ENCODE data around the gene PPP1R14D.
"Not testable (repeated sequence)": the region's sequence is repeated elsewhere in the genome, so short reads cannot be mapped to it uniquely, and the experiment has no call there.

PPP1R14D gene

GRCh38 chr15:40828447-40829036 is at the start of gene PPP1R14D:
TSS of gene PPP1R14D (minus strand) at chr15:40828708. CDS start at chr15:40828641, 67 bp downstream.
- DNase-seq = no peak

DNA sequence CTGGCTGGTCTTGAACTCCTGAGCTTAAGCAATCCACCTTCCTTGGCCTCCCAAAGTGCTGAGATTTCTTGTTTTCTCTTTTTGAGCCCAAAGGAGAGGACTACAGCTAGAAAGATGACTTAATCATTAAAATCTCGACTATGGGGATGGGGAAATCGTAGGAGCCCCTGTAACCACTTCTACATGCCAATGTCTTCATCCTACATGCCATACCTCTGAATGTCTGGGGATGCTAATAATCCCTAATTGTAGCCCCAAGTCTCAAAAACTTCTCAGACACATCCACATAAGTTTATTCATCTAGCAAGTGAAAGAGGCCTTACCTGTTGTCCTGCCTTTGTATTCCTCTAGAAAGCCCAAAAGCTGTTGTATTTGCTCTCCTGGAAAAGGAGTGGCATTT is 49.2 kb upstream of the PPP1R14D start:
- no peak for DNase-seq

DNA sequence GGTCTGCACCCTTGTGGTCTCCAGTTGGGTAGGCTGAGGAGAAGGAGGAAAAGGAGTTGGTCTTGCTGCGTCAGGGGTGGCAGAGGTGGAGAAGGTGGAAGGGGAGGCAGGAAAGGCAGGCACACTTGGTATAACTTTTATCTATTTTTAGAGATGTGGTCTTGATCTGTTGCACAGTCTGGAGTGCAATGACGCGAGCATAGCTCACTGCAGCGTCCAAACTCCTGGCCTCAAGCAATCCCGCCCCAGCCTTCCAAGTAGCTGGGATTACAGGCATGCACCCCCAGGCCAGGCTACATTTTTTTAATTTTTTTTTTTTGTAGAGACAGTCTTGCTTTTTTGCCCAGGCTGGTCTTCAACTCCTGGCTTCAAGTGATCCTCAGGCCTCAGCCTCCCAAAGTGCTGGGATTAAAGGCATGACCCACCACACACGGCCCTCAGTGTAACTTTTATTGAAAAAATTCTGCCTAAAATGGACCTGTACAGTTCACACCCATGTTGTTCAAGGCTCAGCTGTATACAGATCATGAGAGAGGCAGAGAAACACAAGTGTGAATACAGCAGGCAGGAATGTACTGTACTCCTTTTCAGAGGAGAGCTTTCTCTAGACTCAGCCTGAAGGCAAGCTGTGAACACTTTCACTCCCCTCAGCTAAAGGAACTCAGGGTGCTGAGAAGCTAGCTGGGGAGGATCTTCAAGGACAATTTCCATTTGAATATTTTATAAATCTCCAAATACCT is 47.7 kb upstream of the PPP1R14D start:
- DNase-seq = no peak

DNA sequence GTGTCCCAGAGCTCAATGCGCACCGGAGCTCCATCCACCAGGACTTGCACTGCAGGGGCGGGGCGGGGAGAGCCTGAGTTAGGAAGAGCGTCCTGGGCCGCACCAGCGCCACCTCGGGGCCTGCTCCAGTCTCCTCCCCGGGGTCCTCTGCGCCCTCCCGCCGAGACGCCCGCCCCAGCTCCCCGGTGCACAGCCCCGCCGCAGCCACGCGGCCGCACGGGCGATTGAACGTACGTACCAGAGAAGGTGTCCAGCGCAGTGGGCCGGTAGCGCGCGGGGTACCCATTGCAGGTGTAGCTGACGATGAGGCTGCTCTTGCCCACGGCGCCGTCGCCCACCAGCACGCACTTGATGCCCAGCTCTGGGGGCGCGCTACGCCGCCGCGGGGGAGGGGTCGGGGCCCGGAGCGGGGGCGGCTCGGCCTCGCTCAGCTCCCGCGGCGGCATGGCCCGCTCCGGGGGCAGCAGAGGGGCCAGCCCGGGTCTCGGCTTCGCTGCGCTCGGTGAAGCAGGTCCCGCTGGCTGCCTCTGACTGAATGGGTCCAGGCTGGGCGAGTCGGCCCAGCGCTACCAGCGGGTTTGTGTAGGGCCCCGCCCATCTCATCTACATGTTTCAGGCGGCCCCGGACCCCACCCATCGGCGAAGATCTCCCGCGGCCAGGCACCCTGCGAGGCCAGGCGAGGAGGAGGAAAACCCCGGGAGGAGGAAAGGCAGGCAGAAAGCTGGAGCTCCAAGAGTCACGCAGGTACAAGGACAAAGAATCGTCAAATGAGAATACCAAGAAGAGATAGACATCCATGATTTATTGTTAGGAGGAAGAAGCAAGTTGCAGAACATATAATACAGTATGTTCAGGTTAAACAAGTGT is 45.4 kb upstream of the PPP1R14D start, which contains the start of gene RHOV:
Gene RHOV (minus strand): TSS at position 541 of the 868 bp plus-strand sequence. CDS start 95 bp downstream, at position 446.
- peak; percentile 67 for DNase-seq

DNA sequence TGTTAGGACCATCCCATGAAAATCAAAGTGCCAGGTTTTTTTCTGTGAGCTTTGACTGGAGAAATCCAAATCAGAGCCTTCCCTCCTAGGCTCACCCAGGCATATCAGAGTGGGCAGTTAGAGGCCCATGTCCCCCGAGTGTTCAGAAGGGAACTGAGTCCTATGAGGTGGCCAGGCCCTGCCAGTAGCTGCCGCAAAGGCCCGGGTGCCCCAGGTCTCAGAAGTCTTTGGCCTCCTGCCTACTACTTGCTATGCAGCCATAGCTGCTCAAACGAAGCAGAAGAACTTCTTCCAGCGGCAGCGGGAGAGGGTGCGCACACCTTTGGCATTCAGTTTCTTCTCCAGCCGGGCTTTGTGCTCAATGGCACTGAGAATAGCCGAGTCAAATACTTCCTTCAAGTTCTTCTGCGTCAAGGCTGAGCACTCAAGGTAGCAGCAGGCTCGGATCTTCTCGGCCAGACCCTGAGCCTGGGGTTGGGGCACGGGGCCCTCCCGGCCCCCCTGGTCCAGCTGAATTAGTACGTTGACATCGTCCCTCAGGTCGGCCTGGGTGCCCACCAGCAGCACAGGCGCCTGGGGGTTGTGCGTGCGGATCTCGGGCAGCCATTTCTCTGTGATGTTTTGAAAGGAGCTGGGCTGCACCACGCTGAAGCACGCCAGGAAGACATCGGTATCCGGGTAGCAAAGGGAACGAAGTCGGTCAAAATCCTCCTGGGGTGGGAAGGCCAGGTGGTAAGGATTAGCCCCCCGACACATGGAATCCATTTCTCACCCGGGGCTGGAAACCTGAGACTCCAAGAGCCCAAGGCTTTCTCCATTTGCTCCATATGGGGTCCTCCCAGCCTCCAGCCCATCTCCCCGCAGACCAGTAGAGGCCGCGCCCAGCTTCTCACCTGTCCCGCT is 44.5 kb upstream of the PPP1R14D start:
- no peak for DNase-seq

DNA sequence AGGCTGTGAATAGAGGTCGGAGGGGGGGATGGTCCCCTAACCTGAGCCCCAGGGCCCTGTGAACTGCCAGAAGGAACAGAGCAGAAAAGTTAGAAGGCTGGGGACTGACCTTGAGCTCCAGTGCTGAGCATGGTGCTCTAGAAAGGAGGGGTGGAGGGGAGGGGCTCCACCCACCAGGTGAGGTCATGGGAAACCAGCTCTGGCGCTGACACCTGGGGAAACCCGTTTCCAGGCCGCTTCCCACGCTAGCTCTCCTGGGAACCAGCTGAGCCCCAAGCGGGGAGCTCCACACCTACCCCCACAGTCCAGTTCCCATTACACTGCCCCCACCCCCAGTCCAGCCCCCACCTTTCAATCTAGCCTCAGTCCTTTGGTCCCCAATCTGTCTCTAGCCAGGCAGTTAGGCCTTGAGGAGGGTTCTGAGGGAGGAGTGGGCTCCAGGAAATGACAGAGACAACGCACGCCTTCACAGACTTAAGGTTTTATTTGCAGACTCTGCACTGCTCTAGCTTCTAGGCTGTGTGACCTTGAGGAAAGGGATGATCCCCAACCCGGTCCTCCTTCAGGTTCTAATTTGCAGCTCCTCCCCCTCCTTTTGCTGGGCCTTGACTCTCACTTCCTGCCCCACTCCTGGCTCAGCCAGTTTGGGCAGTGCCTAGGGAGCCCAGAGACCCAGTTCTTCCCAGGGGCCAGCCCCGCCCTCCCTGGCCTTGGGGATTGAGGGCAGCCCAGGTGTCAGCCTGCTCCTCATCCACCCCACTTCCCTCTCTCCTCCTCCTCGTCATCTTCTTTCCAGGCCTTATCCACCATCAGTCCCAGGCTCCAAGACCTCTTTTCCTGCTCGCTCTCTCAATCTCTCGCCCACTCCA is 43.5 kb upstream of the PPP1R14D start:
- DNase-seq = no peak

DNA sequence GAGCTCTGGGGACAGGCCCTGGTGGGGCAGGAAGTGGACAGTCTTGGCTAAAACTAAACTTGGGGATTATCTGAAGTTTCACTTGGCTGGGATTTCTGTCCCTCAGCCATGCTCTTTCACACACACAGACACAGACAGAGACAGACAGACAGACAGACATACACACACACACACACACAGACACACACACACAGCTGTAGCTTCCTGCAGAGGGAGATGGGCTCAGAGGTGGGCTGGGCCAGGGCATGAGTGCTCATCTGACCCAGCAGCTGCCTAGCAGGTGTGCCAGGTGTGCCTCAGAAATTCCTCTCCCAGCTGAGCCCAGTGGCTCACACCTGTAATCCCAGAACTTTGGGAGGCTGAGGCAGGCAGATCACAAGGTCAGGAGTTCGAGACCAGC is 42.2 kb upstream of the PPP1R14D start:
- DNase-seq = no peak

DNA sequence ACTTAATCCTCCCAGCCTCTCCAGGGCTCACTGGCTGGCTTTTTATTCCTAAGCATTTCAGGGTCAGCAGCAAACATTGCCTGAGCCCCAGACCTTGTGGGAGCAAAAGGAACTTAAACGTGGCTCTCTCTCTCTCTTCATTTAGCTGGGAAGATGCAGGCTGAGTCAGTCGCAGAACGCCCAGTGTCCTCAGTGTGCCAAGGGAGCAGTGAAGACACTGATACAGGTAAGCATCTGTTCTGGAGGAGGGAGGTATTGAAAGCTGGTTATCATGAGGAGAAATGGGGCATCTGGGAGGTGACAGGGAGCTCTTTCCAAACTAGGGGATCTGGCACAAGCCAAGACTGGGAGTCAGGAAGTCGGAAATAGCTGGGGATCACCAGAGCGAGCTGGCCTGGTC is 41.2 kb upstream of the PPP1R14D start:
- no peak for DNase-seq

DNA sequence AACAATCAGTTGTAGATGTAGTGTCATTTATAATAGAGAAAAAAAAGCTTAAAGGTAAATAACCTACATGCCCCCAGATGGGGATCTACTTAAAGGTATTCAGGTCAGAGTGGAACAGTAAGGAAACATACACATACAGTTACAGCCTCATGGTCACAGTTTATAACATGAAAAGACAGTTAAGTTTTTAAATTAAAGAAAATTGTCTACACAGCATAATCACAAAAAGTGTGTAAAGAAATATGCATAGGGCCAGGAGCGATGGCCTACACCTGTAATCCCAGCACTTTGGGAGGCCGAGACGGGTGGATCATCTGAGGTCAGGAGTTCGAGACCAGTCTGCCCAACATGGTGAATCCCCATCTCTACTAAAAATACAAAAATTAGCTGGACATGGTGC is 38.7 kb upstream of the PPP1R14D start:
- no peak for DNase-seq

DNA sequence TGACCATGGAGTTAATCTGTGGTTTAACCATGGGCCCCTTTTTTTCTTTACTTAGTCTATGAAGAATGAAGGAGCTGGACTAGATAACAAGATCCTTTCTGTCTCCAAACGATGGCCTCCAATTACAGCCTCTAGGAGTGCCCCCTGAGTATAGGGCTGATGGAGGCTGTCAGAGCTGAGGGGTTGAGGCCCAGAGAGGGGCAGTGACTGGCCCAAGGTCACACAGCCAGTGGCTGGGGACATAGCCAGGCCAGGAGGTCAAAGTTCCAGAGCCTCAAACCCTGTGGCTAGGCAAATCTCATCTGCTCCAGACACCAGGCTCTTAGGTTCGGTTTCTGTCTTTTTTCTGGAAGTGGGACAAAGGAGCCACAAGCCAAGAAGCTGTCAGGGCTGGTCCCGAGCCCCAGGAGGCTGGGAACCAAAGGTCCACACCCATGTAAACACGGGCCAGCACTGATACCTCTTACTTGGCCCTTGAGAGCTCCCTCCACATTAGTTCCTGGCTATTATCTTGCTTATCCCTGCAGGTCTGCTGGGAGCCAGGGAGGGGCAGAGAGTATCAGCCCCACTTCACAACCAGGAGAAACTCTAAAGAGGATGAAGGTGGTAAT is 35.3 kb upstream of the PPP1R14D start:
- no peak for DNase-seq

DNA sequence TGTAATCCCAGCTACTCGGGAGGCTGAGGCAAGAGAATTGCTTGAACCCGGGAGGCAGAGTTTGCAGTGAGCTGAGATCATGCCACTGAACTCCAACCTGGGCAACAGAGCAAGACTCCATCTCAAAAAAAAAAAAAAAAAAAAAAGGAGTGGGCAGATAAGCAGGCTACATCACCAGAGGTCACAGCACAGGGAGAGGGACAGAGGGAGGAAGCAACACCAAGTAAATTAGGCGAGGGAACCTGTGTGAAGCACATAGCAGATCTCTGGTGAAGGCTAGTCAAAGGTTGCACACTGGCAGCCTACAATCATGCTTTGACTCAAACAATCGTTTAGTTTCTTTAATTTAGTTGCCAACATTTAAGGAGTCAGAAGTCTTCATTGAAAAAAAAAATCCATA is 32.6 kb upstream of the PPP1R14D start:
- DNase-seq = not testable (repeated sequence)

DNA sequence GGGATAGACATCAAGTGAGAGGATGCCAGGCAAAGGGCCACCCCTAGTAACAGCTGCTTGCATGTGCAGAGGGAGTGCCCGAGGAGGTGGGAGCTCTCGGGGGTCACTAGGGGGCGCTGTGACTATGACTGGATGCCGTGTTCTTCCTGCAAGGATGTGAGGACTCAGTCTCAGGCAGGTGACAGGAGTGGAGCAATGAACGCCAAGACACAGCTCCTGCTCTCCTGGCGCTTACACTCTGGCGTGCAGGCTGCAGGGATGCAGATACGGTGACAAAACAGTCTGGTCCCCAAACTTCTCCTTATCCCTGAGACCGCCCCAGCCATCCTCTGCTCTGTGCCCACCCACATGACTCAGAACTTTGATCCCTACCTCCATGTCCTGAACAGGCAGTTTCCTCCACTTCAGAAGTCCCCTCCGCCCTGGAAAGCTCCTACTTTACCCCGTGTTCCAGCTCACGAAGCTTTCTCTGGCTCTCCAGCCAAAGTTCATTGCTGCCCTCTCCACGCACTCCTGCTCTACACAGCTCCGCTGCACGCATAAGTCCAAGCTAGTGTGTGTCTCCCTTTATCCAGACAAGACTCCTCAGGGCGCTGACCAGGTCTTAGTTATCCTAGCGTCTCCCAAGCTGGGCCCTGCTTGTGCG is 30.8 kb upstream of the PPP1R14D start:
- DNase-seq = peak; percentile 91

DNA sequence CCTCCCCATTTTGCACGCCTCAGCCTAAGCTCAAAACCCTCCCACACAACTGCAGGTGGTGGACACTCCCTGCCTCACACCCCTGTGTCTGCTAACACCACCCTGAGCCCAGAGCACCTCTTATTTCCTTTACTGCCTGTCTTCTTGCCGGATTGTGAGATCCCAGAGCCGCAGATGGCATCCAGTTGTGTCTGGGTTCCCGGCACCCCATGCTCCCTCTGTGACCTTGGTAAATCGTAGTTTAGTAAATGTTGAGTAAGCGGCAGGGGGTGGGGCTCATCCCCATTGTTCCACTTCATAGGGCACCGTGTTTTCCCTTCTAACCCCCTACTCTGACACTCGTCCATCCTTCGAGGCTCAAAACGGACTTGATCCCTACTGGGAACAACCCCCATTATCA is 30.2 kb upstream of the PPP1R14D start:
- no peak for DNase-seq

GRCh38 chr15:40857601-40858341 is 29.3 kb upstream of the PPP1R14D start:
- DNase-seq = peak; percentile 82

- DNase-seq = no peak
Measured at GRCh38 chr15:40856746-40857145, 28.2 kb upstream of the PPP1R14D start.

GRCh38 chr15:40855706-40856234 is 27.3 kb upstream of the PPP1R14D start:
- DNase-seq = no peak

- DNase-seq = no peak
Measured at GRCh38 chr15:40854161-40854560, 25.7 kb upstream of the PPP1R14D start.

- DNase-seq = no peak
Measured at GRCh38 chr15:40853241-40853890, 24.9 kb upstream of the PPP1R14D start.

- DNase-seq = no peak
Measured at GRCh38 chr15:40852529-40852928, 24.0 kb upstream of the PPP1R14D start.
